GM23248 (cell line): ENCODE measurements around the gene ZNF460. TPM values are rescaled to one million over a fixed set of nuclear protein-coding genes. Genes with fewer than 3 reads are reported as not detected.
"Not testable (repeated sequence)": the region's sequence is repeated elsewhere in the genome, so short reads cannot be mapped to it uniquely, and the experiment has no call there.

Experiments used
- DNase-seq: peaks from one replicate; pipeline ENCODE4 v3.0.0-alpha.2; 2015
- H2AFZ ChIP-seq: fragments of 200-600 bp; sonication (generic); 2 replicates; pipeline ENCODE4 v1.6.1; 2016; ENCODE audit warnings: antibody characterized with exemption
- H3F3A ChIP-seq: fragments of 200-600 bp; sonication (generic); 2 replicates; pipeline ENCODE4 v1.6.1; 2016; ENCODE audit warnings: mild to moderate bottlenecking, antibody characterized with exemption, mixed run types; ENCODE audit not compliant: insufficient read depth
- H3K27ac ChIP-seq: fragments of 200-600 bp; sonication (generic); 2 replicates; pipeline ENCODE4 v1.5.1; 2016; ENCODE audit warnings: mild to moderate bottlenecking
- H3K27me3 ChIP-seq: fragments of 200-600 bp; sonication (generic); replicated peaks from 2 replicates; pipeline ENCODE4 v1.6.1; 2016; ENCODE audit warnings: mild to moderate bottlenecking; ENCODE audit not compliant: insufficient read depth
- H3K36me3 ChIP-seq: fragments of 200-600 bp; sonication (generic); 2 replicates; pipeline ENCODE4 v1.6.1; 2016; ENCODE audit warnings: low read depth, mild to moderate bottlenecking
- H3K4me1 ChIP-seq: fragments of 200-600 bp; sonication (generic); 2 replicates; pipeline ENCODE4 v1.6.1; 2016; ENCODE audit warnings: mild to moderate bottlenecking; ENCODE audit not compliant: insufficient read depth
- H3K4me2 ChIP-seq: fragments of 200-600 bp; sonication (generic); one replicate; pipeline ENCODE4 v1.6.1; 2016; ENCODE audit warnings: mild to moderate bottlenecking; ENCODE audit not compliant: unreplicated experiment
- H3K4me3 ChIP-seq: fragments of 200-600 bp; sonication (generic); 2 replicates; pipeline ENCODE4 v1.5.1; 2016; ENCODE audit warnings: mild to moderate bottlenecking
- H3K79me2 ChIP-seq: fragments of 200-600 bp; sonication (generic); 2 replicates; pipeline ENCODE4 v1.6.1; 2016; ENCODE audit warnings: mild to moderate bottlenecking; ENCODE audit not compliant: insufficient read depth
- H3K9ac ChIP-seq: fragments of 200-600 bp; sonication (generic); 2 replicates; pipeline ENCODE4 v1.6.1; 2016; ENCODE audit warnings: mild to moderate bottlenecking
- H3K9me2 ChIP-seq: fragments of 200-600 bp; sonication (generic); 2 replicates; pipeline ENCODE4 v1.6.1; 2016; ENCODE audit warnings: mixed run types, mild to moderate bottlenecking, moderate library complexity; ENCODE audit not compliant: insufficient read depth
- H3K9me3 ChIP-seq: fragments of 200-600 bp; sonication (generic); one replicate; pipeline ENCODE4 v1.6.1; 2017; ENCODE audit warnings: low read depth
- H4K20me1 ChIP-seq: fragments of 200-600 bp; sonication (generic); 2 replicates; pipeline ENCODE4 v1.6.0; 2016; ENCODE audit not compliant: insufficient read depth
- EZH2 ChIP-seq: fragments of 200-600 bp; sonication (generic); IDR thresholded peaks from 2 replicates; pipeline ENCODE4 v1.6.1; 2018; ENCODE audit warnings: antibody characterized with exemption, mild to moderate bottlenecking; ENCODE audit not compliant: insufficient read depth, poor library complexity, severe bottlenecking
- EZH2phosphoT487 ChIP-seq: fragments of 200-600 bp; sonication (generic); IDR thresholded peaks from 2 replicates; pipeline ENCODE4 v1.6.1; 2018; ENCODE audit warnings: antibody characterized with exemption, moderate library complexity, mild to moderate bottlenecking, low read depth; ENCODE audit not compliant: insufficient read depth
- WGBS, 2 experiments: methylation state at CpG; one replicate each; pipeline ENCODE4 v1.1.6; 2015 to 2017; ENCODE audit warnings: low lambda C conversion rate in 2 of 2, low coverage in 1 of 2; ENCODE audit errors: missing lambda C conversion rate in 2 of 2; 5-methylcytosine and 5-hydroxymethylcytosine counted together
- in situ Hi-C: fragments of 300-500 bp; cut with MboI; formaldehyde crosslinking; loops from 2 replicates; pipeline ENCODE4 v1.15.0; 2020
- polyA plus RNA-seq: library from polyadenylated mRNA; unstranded; fragments of >200 nt; fragmentation: Nextera tagmentation; extraction: Ambion mirVana; gene quantifications from 2 replicates; pipeline ENCODE4 v1.2.1, GENCODE V29; 2016
- total RNA-seq: library from RNA; depleted of rRNA; stranded (reverse); fragments of >200 nt; shearing (Covaris generic); gene quantifications from 2 replicates; pipeline ENCODE4 v1.2.3, GENCODE V29; 2014

The ZNF460 gene
- total and polyA plus RNA-seq, 2 experiments from 2014 or later = 7.6 to 49.3 TPM

- H3K27me3 ChIP-seq = no peaks in the 10 kb centered on the region
- in situ Hi-C loops = no loop called here
- H3K36me3 ChIP-seq = no peaks in the 10 kb centered on the region
- 94% methylated on average over 8 of the region's 8 CpGs for WGBS, 2 experiments
- H2AFZ ChIP-seq = no peak overlapping the region
- peaks cover 12% of the 10 kb centered on the region for H3K4me1 ChIP-seq
- H3K9me2 ChIP-seq = no peaks in the 10 kb centered on the region
- peaks cover 7% of the 10 kb centered on the region; the same call in 1 of the 2 replicates for H3F3A ChIP-seq
- H3K9ac ChIP-seq = no peak overlapping the region
- no peak overlapping the region for H3K4me2 ChIP-seq
- H3K4me3 ChIP-seq = no peak overlapping the region
- no peak overlapping the region for H3K27ac ChIP-seq
- no peak for DNase-seq
- H4K20me1 ChIP-seq = no peaks in the 10 kb centered on the region
- TF ChIP-seq EZH2 = no peak
- TF ChIP-seq EZH2phosphoT487 = no peak
- no peaks in the 10 kb centered on the region for H3K9me3 ChIP-seq
- H3K79me2 ChIP-seq = no peaks in the 10 kb centered on the region
Observed at GRCh38 chr19:57271280-57271679, 9.0 kb upstream of the ZNF460 start.

GRCh38 chr19:57273014-57273413 is 7.3 kb upstream of the ZNF460 start:
- no peaks in the 10 kb centered on the region for H3K79me2 ChIP-seq
- H3K4me2 ChIP-seq = no peak overlapping the region
- no peaks in the 10 kb centered on the region for H3K36me3 ChIP-seq
- no peaks in the 10 kb centered on the region for H3K27me3 ChIP-seq
- H3K9me3 ChIP-seq = no peaks in the 10 kb centered on the region
- H3F3A ChIP-seq = peaks cover 7% of the 10 kb centered on the region; the same call in 1 of the 2 replicates
- peaks cover 12% of the 10 kb centered on the region for H3K4me1 ChIP-seq
- H3K27ac ChIP-seq = no peak overlapping the region
- H3K9ac ChIP-seq = no peak overlapping the region
- H2AFZ ChIP-seq = no peak overlapping the region
- H4K20me1 ChIP-seq = no peaks in the 10 kb centered on the region
- H3K4me3 ChIP-seq = no peak overlapping the region
- WGBS, 2 experiments = 45 to 59% methylated on average over 1 of the region's 1 CpG
- in situ Hi-C loops = no loop called here
- no peak for DNase-seq
- TF ChIP-seq EZH2 (no peak), EZH2phosphoT487 (no peak)
- no peaks in the 10 kb centered on the region for H3K9me2 ChIP-seq

GRCh38 chr19:57276430-57276829 is 3.9 kb upstream of the ZNF460 start:
- peaks cover 11% of the 10 kb centered on the region for H3K79me2 ChIP-seq
- in situ Hi-C loops = no loop called here
- no peaks in the 10 kb centered on the region for H3K9me3 ChIP-seq
- no peaks in the 10 kb centered on the region for H3K9me2 ChIP-seq
- TF ChIP-seq EZH2phosphoT487 (no peak), EZH2 (no peak)
- H3K4me2 ChIP-seq = no peak overlapping the region
- no peak overlapping the region for H3K27ac ChIP-seq
- H2AFZ ChIP-seq = no peak overlapping the region
- no peaks in the 10 kb centered on the region for H4K20me1 ChIP-seq
- H3F3A ChIP-seq = peaks cover 13% of the 10 kb centered on the region
- no peaks in the 10 kb centered on the region for H3K27me3 ChIP-seq
- H3K4me3 ChIP-seq = no peak overlapping the region
- no peak for DNase-seq
- no peaks in the 10 kb centered on the region for H3K36me3 ChIP-seq
- peaks cover 9% of the 10 kb centered on the region for H3K4me1 ChIP-seq
- no peak overlapping the region for H3K9ac ChIP-seq
- WGBS, 2 experiments = 91 to 94% methylated on average over 1 of the region's 1 CpG

- Histone ChIP-seq H3K79me2 (peaks cover 32% of the 10 kb centered on the region), H3K4me3 (0 out of 2 replicates have a peak overlapping the region, but pooled peaks have one; percentile 100), H3K9ac (peak overlapping the region; percentile 99), H3K4me1 (peaks cover 27% of the 10 kb centered on the region), H2AFZ (peak overlapping the region; percentile 0; the same call in 1 of the 2 replicates), H3F3A (peaks cover 14% of the 10 kb centered on the region), H3K27ac (peak overlapping the region; percentile 99), H3K4me2 (peak overlapping the region; percentile 91)
- H3K27me3 ChIP-seq, H3K9me3 ChIP-seq, H3K9me2 ChIP-seq, in situ Hi-C loops, H3K36me3 ChIP-seq, H4K20me1 ChIP-seq: not testable (repeated sequence)
- WGBS, 2 experiments = 12 to 13% methylated on average over 2 of the region's 2 CpGs
- DNase-seq = peak; percentile 65
Observed at GRCh38 chr19:57278481-57278880, 1.8 kb upstream of the ZNF460 start.
